ENCODE measurements around the gene PPIA. TPM values are rescaled to one million over a fixed set of nuclear protein-coding genes. Genes with fewer than 3 reads are reported as not detected.
A peak's percentile ranks its signal among the peaks of the same experiment; 100 is the strongest.

Gene PPIA
- polyA plus RNA-seq, 2 of the 4 experiments (the other 2 are of a cell fraction) = 5,366 to 6,488 TPM

DNA sequence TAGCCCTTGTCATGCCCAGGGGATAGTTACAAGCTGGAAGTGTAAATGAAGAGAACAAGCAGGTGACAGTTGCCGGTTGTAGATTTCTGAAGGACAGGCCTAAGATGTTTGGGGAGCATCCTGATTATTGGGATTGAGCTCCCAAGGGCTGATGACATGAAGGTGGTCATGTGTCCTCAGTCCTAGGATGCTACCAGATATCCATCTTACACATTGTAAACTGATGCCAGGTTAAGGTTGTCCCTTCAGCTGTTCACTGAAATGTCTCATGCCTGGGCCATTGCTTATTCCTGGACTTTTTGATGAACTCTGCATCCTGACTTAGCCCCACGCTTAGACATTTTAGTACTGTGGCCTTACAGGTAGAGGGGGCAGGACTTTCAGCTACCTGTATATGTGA is 46.5 kb upstream of the PPIA start:
- TF ChIP-seq RAD21 (conservative IDR thresholded peaks at IDR 0.05 in 1 of 2, IDR thresholded peaks at IDR 0.05 in 1 of 2) (no peak), TFCP2L1 (CRISPR knock-in tag; IDR thresholded peaks at IDR 0.05) (no peak), EHMT2 (IDR thresholded peaks at IDR 0.05; ENCODE audit: low read depth) (no peak), CEBPB (IDR thresholded peaks at IDR 0.05) (no peak)
- Histone ChIP-seq H3K4me2 (peak overlapping the region; percentile 84), H3K4me1 (peaks cover 32% of the 10 kb centered on the region), H3K9me3 (no peaks in the 10 kb centered on the region), H3K4me3 (peak overlapping the region; percentile 98; the same call in 1 of the 3 replicates), H3K27ac (no peak overlapping the region; a peak in 1 of 6 replicates)
- no peak for FAIRE-seq
- ChIA-PET CTCF (interaction anchor here (1.4 to 3.5 kb wide), 4 partner anchors 14 to 162 kb away, joined by 3 to 11 read pairs (median 5); partner anchors contain the start of genes H2AZ2 and OGDH), POLR2A (interaction anchor here (1.1 to 1.9 kb wide), 3 partner anchors 97 to 144 kb away, joined by 3 to 6 read pairs (median 6); partner anchors contain the start of gene OGDH)
- DNase-seq (ENCODE audit: low read depth in 1 of 2, low spot score in 1 of 2) = no peak
- no peak for ATAC-seq
- 90% methylated on average over 2 of the region's 2 CpGs for WGBS (ENCODE audit: missing lambda C conversion rate)

DNA sequence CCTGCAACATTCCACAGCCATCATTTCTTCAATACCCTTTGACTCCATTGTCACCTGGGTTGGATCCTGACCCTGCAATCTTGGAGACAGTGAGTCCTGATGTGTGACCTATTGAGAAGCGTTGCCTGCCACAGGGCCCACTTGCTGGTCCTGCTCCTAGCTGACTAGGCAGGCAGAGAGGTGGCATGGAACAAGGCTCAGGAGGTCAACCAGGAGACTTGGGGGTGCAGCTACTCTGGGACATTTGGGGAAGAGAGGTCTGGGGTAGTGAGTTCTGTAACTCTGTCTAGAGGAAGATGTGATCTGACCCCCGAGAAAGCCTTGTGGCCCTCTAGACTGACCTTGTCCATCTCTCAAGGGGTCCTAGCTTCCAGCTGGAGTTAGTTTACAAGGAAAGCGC is 46.1 kb upstream of the PPIA start:
- FAIRE-seq (no peak), DNase-seq (ENCODE audit: low read depth in 1 of 2, low spot score in 1 of 2) (no peak), ATAC-seq (no peak)
- POLR2A ChIA-PET = interaction anchor here (1.1 to 1.9 kb wide), 2 partner anchors 98 to 110 kb away, joined by 3 to 6 read pairs; partner anchors contain the start of gene H2AZ2
- H3K27ac ChIP-seq = no peak overlapping the region
- H3K4me1 ChIP-seq = peaks cover 32% of the 10 kb centered on the region
- no peak for TF ChIP-seq POLR2A (IDR thresholded peaks at IDR 0.05; ENCODE audit: low read length)
- no peak for TF ChIP-seq ZC3H11A (IDR thresholded peaks at IDR 0.05)
- no peak for TF ChIP-seq RNF2 (IDR thresholded peaks at IDR 0.05; ENCODE audit: borderline replicate concordance, low read depth)
- TF ChIP-seq HEYL (CRISPR knock-in tag; IDR thresholded peaks at IDR 0.05) = no peak
- TF ChIP-seq FOSL2 (IDR thresholded peaks at IDR 0.05) = no peak
- TF ChIP-seq FOSL2 (CRISPR knock-in tag; IDR thresholded peaks at IDR 0.05) = no peak
- no peak for TF ChIP-seq ZNF302 (CRISPR knock-in tag; IDR thresholded peaks at IDR 0.05)
- no peak for TF ChIP-seq NPAS2 (CRISPR knock-in tag; IDR thresholded peaks at IDR 0.05; ENCODE audit: borderline replicate concordance)
- no peak for TF ChIP-seq HDAC2 (IDR thresholded peaks at IDR 0.05)
- TF ChIP-seq KDM5A (IDR thresholded peaks at IDR 0.05) = no peak
- TF ChIP-seq, protein P1, sequence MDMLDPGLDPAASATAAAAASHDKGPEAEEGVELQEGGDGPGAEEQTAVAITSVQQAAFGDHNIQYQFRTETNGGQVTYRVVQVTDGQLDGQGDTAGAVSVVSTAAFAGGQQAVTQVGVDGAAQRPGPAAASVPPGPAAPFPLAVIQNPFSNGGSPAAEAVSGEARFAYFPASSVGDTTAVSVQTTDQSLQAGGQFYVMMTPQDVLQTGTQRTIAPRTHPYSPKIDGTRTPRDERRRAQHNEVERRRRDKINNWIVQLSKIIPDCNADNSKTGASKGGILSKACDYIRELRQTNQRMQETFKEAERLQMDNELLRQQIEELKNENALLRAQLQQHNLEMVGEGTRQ (IDR thresholded peaks at IDR 0.05) = no peak
- TF ChIP-seq GATA3 (IDR thresholded peaks at IDR 0.05; ENCODE audit: borderline replicate concordance) = no peak
- TF ChIP-seq RAD21 (conservative IDR thresholded peaks at IDR 0.05 in 1 of 2, IDR thresholded peaks at IDR 0.05 in 1 of 2) = no peak
- TF ChIP-seq HOXB5 (CRISPR knock-in tag; IDR thresholded peaks at IDR 0.05) = no peak
- TF ChIP-seq SREBF2 (IDR thresholded peaks at IDR 0.05) = no peak
- no peak for TF ChIP-seq MAZ (IDR thresholded peaks at IDR 0.05; ENCODE audit: borderline replicate concordance, low read depth, low read length)
- TF ChIP-seq SMC3 (IDR thresholded peaks at IDR 0.05) = no peak
- no peak for TF ChIP-seq MYC (IDR thresholded peaks at IDR 0.05; ENCODE audit: borderline replicate concordance, low read length)
- no peak for TF ChIP-seq JUN (IDR thresholded peaks at IDR 0.05)
- H3K4me3 ChIP-seq = no peak overlapping the region
- H3K9me3 ChIP-seq = no peaks in the 10 kb centered on the region
- CTCF ChIA-PET = interaction anchor here (1.4 to 3.5 kb wide), 4 partner anchors 15 to 162 kb away, joined by 3 to 11 read pairs (median 5); partner anchors contain the start of genes H2AZ2 and OGDH
- peak overlapping the region; percentile 84; the same call in 2 of the 3 replicates for H3K4me2 ChIP-seq
- 87% methylated on average over 3 of the region's 3 CpGs for WGBS (ENCODE audit: missing lambda C conversion rate)

DNA sequence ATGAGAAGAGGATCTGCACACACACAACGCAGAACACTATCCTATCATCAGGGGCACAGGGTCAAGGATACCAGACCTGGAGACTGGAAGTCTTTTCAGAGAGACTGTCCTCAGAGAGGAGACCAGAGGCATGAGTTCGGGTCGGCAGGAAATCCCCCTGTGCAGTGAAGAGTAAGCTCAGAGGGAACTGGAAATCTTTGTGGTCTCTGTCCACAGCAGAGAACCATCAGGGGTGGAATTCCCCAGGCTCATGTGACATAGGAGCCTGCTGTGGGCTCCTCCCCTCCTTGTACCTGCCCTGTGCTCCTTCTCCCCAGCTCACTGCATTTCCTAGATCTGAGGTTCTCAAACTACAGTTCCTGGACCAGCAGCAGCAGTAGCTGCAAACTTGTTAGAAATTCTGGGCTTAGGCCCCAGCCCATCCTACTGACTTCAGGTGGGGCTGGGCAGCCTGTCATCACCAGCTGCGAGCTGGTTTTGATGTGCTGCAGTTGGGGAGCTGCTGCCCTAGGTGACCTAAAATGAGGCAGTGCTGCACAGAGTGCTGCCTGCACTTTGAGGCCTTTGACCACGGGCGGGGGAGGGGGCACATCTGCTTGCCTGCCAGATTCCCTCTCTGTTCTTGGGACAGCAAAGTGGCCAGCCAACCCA is 45.4 kb upstream of the PPIA start:
- WGBS (ENCODE audit: missing lambda C conversion rate) = 76% methylated on average over 5 of the region's 6 CpGs
- no peak for FAIRE-seq
- CTCF ChIA-PET = interaction anchor here (1.4 to 3.5 kb wide), 4 partner anchors 16 to 163 kb away, joined by 3 to 11 read pairs (median 5); partner anchors contain the start of genes H2AZ2 and OGDH
- no peak overlapping the region for H3K27ac ChIP-seq
- H3K9me3 ChIP-seq = no peaks in the 10 kb centered on the region
- ATAC-seq = no peak
- H3K4me3 ChIP-seq = no peak overlapping the region
- no peak for TF ChIP-seq RFX5 (IDR thresholded peaks at IDR 0.05)
- no peak for TF ChIP-seq RAD21 (conservative IDR thresholded peaks at IDR 0.05 in 1 of 2, IDR thresholded peaks at IDR 0.05 in 1 of 2)
- no peak for TF ChIP-seq GATA3 (IDR thresholded peaks at IDR 0.05; ENCODE audit: borderline replicate concordance)
- no peak for TF ChIP-seq SMC3 (IDR thresholded peaks at IDR 0.05)
- TF ChIP-seq ZNF302 (CRISPR knock-in tag; IDR thresholded peaks at IDR 0.05) = no peak
- no peak for TF ChIP-seq EHF (CRISPR knock-in tag; IDR thresholded peaks at IDR 0.05)
- TF ChIP-seq ZFP36 (IDR thresholded peaks at IDR 0.05; ENCODE audit: borderline replicate concordance, partially characterized antibody) = no peak
- TF ChIP-seq, protein P2, sequence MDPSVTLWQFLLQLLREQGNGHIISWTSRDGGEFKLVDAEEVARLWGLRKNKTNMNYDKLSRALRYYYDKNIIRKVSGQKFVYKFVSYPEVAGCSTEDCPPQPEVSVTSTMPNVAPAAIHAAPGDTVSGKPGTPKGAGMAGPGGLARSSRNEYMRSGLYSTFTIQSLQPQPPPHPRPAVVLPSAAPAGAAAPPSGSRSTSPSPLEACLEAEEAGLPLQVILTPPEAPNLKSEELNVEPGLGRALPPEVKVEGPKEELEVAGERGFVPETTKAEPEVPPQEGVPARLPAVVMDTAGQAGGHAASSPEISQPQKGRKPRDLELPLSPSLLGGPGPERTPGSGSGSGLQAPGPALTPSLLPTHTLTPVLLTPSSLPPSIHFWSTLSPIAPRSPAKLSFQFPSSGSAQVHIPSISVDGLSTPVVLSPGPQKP (IDR thresholded peaks at IDR 0.05; ENCODE audit: low read depth, low read length) = no peak
- no peak for TF ChIP-seq SREBF2 (IDR thresholded peaks at IDR 0.05)
- TF ChIP-seq, protein P3, sequence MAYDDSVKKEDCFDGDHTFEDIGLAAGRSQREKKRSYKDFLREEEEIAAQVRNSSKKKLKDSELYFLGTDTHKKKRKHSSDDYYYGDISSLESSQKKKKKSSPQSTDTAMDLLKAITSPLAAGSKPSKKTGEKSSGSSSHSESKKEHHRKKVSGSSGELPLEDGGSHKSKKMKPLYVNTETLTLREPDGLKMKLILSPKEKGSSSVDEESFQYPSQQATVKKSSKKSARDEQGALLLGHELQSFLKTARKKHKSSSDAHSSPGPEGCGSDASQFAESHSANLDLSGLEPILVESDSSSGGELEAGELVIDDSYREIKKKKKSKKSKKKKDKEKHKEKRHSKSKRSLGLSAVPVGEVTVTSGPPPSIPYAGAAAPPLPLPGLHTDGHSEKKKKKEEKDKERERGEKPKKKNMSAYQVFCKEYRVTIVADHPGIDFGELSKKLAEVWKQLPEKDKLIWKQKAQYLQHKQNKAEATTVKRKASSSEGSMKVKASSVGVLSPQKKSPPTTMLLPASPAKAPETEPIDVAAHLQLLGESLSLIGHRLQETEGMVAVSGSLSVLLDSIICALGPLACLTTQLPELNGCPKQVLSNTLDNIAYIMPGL (CRISPR knock-in tag; IDR thresholded peaks at IDR 0.05; ENCODE audit: borderline replicate concordance) = no peak
- no peak for TF ChIP-seq ZSCAN20 (CRISPR knock-in tag; IDR thresholded peaks at IDR 0.05)
- no peak for TF ChIP-seq HOXB13 (CRISPR knock-in tag; IDR thresholded peaks at IDR 0.05; ENCODE audit: low read depth)
- no peak for TF ChIP-seq KDM5A (IDR thresholded peaks at IDR 0.05)
- TF ChIP-seq HOXB5 (CRISPR knock-in tag; IDR thresholded peaks at IDR 0.05) = no peak
- peaks cover 32% of the 10 kb centered on the region for H3K4me1 ChIP-seq
- H3K4me2 ChIP-seq = 0 out of 3 replicates have a peak overlapping the region, but pooled peaks have one; percentile 84
- POLR2A ChIA-PET = interaction anchor here (1.1 kb wide), 1 partner anchor 97 kb away, joined by 3 read pairs; the partner anchor contains the start of gene H2AZ2
- no peak for DNase-seq (ENCODE audit: low read depth in 1 of 2, low spot score in 1 of 2)
